GM10248 (cell line): ENCODE data around the gene DMBX1.

Experiments
- CTCF ChIA-PET: fragments of 300-600 bp; sonication (Branson Sonifier 250); formaldehyde crosslinking; extraction: SDS; loops from one replicate; lab custom pipeline; 2021; ENCODE audit warnings: antibody characterized with exemption; lab: Yijun Ruan, JAX
- POLR2A ChIA-PET: fragments of 350-650 bp; sonication (Branson Sonifier 250); formaldehyde crosslinking; extraction: SDS; loops from one replicate; lab custom pipeline; 2020; ENCODE audit warnings: antibody characterized with exemption; lab: Yijun Ruan, JAX
- DNase-seq: peaks from one replicate; pipeline ENCODE4 v3.0.0; 2012; ENCODE audit errors: extremely low spot score
- CTCF ChIP-seq: IDR thresholded peaks from 2 replicates; pipeline ENCODE4 v1.5.1; 2012; ENCODE audit warnings: mild to moderate bottlenecking, low read depth; ENCODE audit errors: extremely low read depth, missing control alignments, control extremely low read depth

Gene DMBX1

GRCh38 chr1:46523496-46524353 is 34.1 kb downstream of the DMBX1 start:
- TF ChIP-seq CTCF, result no peak

GRCh38 chr1:46524843-46525242 is 35.2 kb downstream of the DMBX1 start:
- no peak for TF ChIP-seq CTCF
- DNase-seq, result no peak
- CTCF ChIA-PET, result interaction anchor here (1.0 to 1.9 kb wide), 2 partner anchors 47 to 200 kb away, joined by 4 to 5 read pairs; no protein-coding TSS in a partner anchor

More at GRCh38 chr1:46523496-46524353, 34.1 kb downstream of the DMBX1 start:
- POLR2A ChIA-PET, result no interaction called here
- CTCF ChIA-PET, result interaction anchor here (0.7 to 2.6 kb wide), 4 partner anchors 9 to 81 kb away, joined by 3 to 14 read pairs (median 4); no protein-coding TSS in a partner anchor
- no peak for DNase-seq

GRCh38 chr1:46525253-46525983 is 35.8 kb downstream of the DMBX1 start:
- CTCF ChIA-PET, result interaction anchor here (1.0 to 16.4 kb wide), 9 partner anchors 9 to 200 kb away, joined by 4 to 169 read pairs (median 9); a partner anchor contains a TSS
- DNase-seq, result no peak
- POLR2A ChIA-PET, result no interaction called here
- no peak for TF ChIP-seq CTCF

More at GRCh38 chr1:46524843-46525242, 35.2 kb downstream of the DMBX1 start:
- POLR2A ChIA-PET, result no interaction called here

GRCh38 chr1:46526013-46526690 is 36.5 kb downstream of the DMBX1 start:
- POLR2A ChIA-PET, result no interaction called here
- CTCF ChIA-PET, result interaction anchor here (0.7 to 16.4 kb wide), 15 partner anchors 8 to 199 kb away, joined by 3 to 169 read pairs (median 8); a partner anchor contains a TSS

GRCh38 chr1:46526691-46527291 is 37.2 kb downstream of the DMBX1 start:
- TF ChIP-seq CTCF, result no peak
- POLR2A ChIA-PET, result no interaction called here

More at GRCh38 chr1:46526013-46526690, 36.5 kb downstream of the DMBX1 start:
- no peak for DNase-seq
- no peak for TF ChIP-seq CTCF

More at GRCh38 chr1:46526691-46527291, 37.2 kb downstream of the DMBX1 start:
- DNase-seq, result no peak
- CTCF ChIA-PET, result interaction anchor here (0.7 to 16.4 kb wide), 24 partner anchors 8 to 193 kb away, joined by 3 to 169 read pairs (median 6); a partner anchor contains a TSS
